Natural killer cell treated with Interleukin-12 subunit alpha and Interleukin-12 subunit beta and Interleukin-15 and Interleukin-18, amount 100 ng/mL, for 72 hours (primary cell): ENCODE measurements around the gene LGI4. TPM values are rescaled to one million over a fixed set of nuclear protein-coding genes. Genes with fewer than 3 reads are reported as not detected.
"Not testable (repeated sequence)": the region's sequence is repeated elsewhere in the genome, so short reads cannot be mapped to it uniquely, and the experiment has no call there.

Source experiments
- ATAC-seq, 2 donors: fragments of 150-1000 bp; cut with Tn5 transposase in 1 of 2; sonication (Bioruptor Pico), chemical (Tn5 transposase) in 1 of 2; 2 replicates each; pipeline ENCODE4 v1.10.0; 2021
- DNase-seq: peaks from one replicate; pipeline ENCODE4 v3.0.0; 2022; ENCODE audit warnings: low spot score
- H3K27ac Mint-ChIP-seq, 2 donors: 1 replicate in 1 of 2; 2 replicates in 1 of 2; pipeline ENCODE4 v1.8.0; 2022; ENCODE audit warnings: mixed read lengths in 2 of 2, mild to moderate bottlenecking in 1 of 2, moderate library complexity in 1 of 2
- H3K27me3 Mint-ChIP-seq, 2 donors: 1 replicate in 1 of 2; 2 replicates in 1 of 2; pipeline ENCODE4 v1.8.0; 2022; ENCODE audit warnings: mixed read lengths in 2 of 2
- H3K36me3 Mint-ChIP-seq: one replicate; pipeline ENCODE4 v1.8.0; 2022; ENCODE audit warnings: mixed read lengths
- H3K4me1 Mint-ChIP-seq, 2 donors: 1 replicate in 1 of 2; 2 replicates in 1 of 2; pipeline ENCODE4 v1.8.0; 2022; ENCODE audit warnings: low read depth in 2 of 2, mixed read lengths in 2 of 2, mild to moderate bottlenecking in 1 of 2
- H3K4me3 Mint-ChIP-seq: one replicate; pipeline ENCODE4 v1.8.0; 2022; ENCODE audit warnings: mixed read lengths
- H3K9me3 Mint-ChIP-seq: 2 replicates; pipeline ENCODE4 v1.8.0; 2022; ENCODE audit warnings: mixed read lengths
- total RNA-seq, 2 donors: library from RNA; stranded (reverse); gene quantifications; one replicate each; pipeline ENCODE4 v1.2.3, GENCODE V29; 2022

The LGI4 gene
- total RNA-seq, 2 donors from 2014 or later, result not detected

DNA sequence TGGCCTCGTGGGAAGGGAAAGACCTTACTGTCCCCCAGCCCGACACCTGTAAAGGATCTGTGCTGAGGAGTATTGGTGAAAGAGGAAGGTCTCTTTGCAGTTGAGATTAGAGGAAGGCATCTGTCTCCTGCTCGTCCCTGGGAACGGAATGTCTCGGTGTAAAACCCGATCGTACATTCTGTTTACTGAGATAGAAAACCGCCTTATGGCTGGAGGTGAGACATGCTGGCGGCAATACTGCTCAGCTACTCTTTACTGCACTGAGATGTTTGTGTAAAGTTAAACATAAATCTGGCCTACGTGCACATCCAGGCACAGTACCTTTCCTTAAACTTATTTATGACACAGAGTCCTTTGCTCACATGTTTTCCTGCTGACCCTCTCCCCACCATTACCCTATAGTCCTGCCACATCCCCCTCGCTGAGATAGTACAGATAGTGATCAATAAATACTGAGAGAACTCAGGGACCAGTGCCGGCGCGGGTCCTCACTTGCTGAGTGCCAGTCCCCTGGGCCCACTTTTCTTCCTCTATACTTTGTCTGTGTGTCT lies 5.1 kb downstream of the LGI4 start:
- not testable (repeated sequence) for H3K9me3 Mint-ChIP-seq, H3K36me3 Mint-ChIP-seq, H3K4me3 Mint-ChIP-seq, ATAC-seq, H3K27ac Mint-ChIP-seq, DNase-seq, H3K27me3 Mint-ChIP-seq
- peaks cover 0 to 11% of the 10 kb centered on the region in 2 donors for H3K4me1 Mint-ChIP-seq

DNA sequence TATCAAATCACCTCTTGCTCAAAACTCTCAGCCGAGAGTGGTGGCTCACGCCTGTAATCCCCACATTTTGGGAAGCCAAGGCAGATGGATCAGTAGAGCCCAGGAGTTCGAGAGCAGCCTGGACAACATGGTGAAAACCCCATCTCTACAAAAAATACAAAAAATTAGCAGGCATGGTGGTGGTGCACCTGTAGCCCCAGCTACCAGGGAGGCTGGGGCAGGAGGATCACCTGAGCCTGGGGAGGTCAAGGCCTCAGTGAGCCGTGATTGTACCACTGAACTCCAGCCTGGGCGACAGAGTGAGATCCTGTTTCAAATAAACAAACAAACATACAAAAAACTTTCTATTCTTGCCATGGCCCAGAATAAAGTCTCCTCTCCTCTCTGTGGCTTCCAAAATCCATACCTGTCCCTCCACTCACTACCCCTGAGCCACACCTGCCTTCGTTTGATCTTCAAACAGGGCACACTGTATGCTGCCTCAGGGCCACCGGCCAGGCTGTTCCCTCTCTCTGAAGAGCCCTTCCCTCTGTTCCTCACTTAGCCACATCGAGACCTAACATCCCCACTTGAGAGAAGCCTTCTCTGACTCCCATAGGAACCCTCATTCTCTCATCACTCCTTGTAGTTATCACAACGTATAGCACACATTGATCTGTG lies 6.3 kb downstream of the LGI4 start:
- Mint-ChIP-seq H3K4me3 (no peak overlapping the region), H3K27ac (no peak overlapping the region), H3K27me3 (no peaks in the 10 kb centered on the region), H3K9me3 (peaks cover 6% of the 10 kb centered on the region), H3K4me1 (peaks cover 10 to 21% of the 10 kb centered on the region in 2 donors), H3K36me3 (no peaks in the 10 kb centered on the region)
- no peak for DNase-seq
- ATAC-seq, result no peak

DNA sequence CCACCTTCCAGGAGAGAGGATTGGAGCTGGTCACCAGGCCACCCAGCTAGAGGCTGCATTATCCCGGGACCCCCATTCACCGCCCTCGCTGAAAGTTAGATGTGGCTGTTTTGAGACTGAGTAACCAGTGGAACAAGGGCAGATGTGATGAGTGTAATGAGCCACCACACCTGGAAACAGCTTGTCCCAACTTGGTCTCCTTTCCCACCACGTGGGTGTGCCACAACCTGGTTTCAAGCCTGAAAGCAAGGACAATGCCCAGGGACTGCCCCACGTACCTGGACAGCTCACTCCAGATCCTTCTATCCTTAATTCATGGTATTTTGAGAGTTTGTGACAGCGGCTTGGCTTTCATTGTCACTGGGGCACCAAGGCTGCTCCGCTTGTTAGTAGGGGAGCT lies 7.0 kb downstream of the LGI4 start:
- H3K9me3 Mint-ChIP-seq, result peaks cover 6% of the 10 kb centered on the region

DNA sequence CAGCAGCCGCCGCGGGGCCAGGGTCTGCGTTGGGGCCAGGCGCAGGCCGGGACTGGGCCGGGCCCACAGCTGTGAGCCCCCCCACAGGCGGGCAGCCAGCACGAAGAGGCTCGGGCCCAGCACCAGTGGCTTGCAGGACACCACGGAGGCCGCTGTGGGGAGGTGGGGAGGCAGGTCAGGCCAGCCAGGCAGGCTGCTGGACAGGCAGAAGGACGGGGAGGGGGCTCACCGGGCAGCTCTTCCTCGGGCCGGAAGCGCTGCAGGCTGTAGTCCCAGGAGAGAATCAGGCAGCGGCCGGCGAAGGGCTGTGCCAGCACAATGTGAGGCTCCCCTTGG lies 8.3 kb downstream of the LGI4 start:
- DNase-seq (no peak), ATAC-seq (no peak)
- Mint-ChIP-seq H3K9me3 (no peaks in the 10 kb centered on the region), H3K36me3 (no peaks in the 10 kb centered on the region), H3K4me1 (peaks cover 10 to 15% of the 10 kb centered on the region in 2 donors), H3K27ac (no peak overlapping the region), H3K4me3 (no peak overlapping the region), H3K27me3 (no peaks in the 10 kb centered on the region)

More for the DNA sequence above, 7.0 kb downstream of the LGI4 start:
- Mint-ChIP-seq H3K27me3 (no peaks in the 10 kb centered on the region), H3K27ac (no peak overlapping the region), H3K4me1 (peaks cover 10 to 20% of the 10 kb centered on the region in 2 donors), H3K4me3 (no peak overlapping the region), H3K36me3 (no peaks in the 10 kb centered on the region)
- no peak for ATAC-seq
- DNase-seq, result no peak

DNA sequence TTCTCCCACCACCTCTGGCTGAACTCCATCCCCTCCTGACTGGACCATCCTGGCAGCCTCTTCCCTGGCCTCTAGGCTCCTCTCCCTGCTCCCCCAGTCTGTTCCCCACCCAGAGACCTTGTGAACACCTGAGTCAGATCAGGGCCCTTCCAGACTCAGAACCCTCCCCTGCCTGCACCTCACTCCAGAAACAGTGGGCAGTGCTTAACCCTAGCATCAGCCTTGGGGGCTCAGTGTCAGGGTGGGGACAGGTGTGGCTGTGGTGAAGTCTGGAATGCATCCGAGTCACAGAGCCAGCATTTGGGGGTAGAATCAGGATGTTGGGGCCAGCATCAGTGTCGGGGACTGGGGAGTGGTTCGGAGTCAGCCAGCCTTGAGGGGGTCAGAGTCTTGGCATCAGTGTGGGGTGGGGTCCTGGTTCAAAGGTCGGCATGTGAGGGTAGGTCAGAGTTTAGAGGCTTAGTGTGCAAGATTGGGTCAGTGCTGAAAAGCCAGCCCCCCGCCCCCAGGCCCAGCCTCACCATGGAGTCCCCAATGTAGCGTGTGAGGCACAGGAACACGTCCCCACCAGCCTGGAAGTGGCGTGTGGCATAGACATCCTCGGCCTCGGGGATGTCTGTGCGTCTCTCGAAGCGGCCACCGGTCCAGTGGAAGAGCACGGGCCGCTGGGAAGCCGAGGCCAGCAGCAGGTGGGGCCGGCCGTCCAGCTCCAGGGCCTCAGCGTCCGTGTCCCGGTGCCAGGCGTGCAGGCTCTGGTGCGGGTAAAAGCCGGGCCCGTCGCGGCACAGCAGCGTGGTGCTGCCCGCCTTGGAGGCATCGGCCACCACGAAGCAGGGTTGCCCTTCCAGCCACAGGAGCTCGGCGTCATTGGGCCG lies 8.9 kb downstream of the LGI4 start:
- H3K27ac Mint-ChIP-seq, result peak overlapping the region in 1 of 2 donors; percentile 58

DNA sequence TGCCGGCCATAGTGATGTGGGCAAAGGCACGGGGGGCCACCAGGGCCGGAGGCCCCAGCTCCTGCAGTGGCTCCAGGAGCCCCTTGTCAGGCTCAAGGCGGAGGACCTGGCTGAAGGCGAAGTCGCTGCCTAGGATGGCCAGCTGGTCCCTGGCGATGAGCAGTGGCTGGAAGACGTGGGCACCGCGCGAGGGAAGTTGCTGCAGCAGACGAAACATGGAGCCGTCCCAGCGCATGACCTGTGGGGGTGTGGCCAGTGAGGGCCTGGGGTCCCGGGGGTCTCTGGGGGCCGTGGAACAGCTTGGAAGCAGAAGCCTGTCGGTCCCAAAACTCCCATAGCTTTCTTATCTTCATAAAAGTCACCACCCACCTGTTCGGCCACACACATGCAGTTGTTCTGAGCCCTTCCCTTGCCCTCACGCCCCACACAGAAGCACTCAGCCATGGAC lies 9.6 kb downstream of the LGI4 start:
- Mint-ChIP-seq H3K4me1 (peaks cover 10 to 15% of the 10 kb centered on the region in 2 donors), H3K4me3 (peak overlapping the region; percentile 30), H3K27me3 (no peaks in the 10 kb centered on the region), H3K36me3 (no peaks in the 10 kb centered on the region), H3K9me3 (no peaks in the 10 kb centered on the region), H3K27ac (peak overlapping the region in 1 of 2 donors; percentile 58)
- no peak for DNase-seq
- ATAC-seq, result no peak

More for the DNA sequence above, 8.9 kb downstream of the LGI4 start:
- DNase-seq (no peak), ATAC-seq (no peak)
- H3K27me3 Mint-ChIP-seq, result no peaks in the 10 kb centered on the region
- H3K36me3 Mint-ChIP-seq, result no peaks in the 10 kb centered on the region
- peaks cover 10 to 15% of the 10 kb centered on the region in 2 donors for H3K4me1 Mint-ChIP-seq
- H3K9me3 Mint-ChIP-seq, result no peaks in the 10 kb centered on the region
- peak overlapping the region; percentile 30 for H3K4me3 Mint-ChIP-seq

DNA sequence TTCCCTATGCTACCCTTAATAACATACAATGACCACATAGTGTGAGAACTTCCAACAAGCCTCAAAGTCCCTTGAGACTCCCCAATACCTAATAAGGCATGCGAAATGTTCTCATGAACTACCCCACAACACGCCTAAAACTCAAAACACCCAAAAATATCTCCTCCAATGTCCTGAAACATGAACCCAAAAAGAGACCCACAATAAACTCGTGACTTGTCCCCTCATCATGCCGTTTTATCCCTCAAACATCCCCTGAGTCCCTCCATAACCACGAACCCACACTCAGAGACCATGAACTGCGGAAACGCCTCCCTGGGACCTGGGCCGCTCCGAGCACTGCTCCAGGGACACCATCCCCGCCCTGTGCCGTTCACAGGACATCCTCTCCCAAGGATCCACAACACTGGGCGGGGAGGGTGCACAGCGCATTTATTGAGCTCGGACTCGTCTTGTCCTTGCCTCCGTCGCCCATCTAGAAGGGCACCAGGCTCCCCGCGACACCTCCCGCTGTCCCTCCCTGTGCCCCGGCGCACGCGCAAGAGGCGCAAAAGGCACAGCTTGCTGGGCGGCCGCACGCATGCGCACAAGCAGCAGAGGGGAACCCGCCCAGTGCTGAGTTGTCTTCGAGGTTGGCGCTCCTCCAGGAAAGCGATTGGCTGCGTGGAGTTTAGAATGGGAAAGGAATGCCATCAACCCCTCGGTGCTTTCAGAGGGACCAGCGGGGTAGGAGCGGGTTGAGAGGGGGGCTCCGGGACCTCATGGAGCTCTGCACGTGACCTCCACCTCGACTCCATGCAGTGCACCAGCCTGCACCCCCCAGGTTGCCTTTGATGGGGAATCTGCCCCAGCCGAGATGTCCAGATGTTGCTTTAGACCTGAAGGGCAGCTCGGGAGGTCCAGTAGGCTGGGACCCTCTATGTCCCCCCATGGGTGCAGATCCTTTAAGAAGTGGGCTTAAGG lies 10.5 kb downstream of the LGI4 start:
- Mint-ChIP-seq H3K27ac (peak overlapping the region; percentile 33 to 83), H3K4me3 (peak overlapping the region; percentile 80), H3K36me3 (no peaks in the 10 kb centered on the region), H3K27me3 (no peaks in the 10 kb centered on the region), H3K9me3 (no peaks in the 10 kb centered on the region), H3K4me1 (peaks cover 10 to 15% of the 10 kb centered on the region in 2 donors)
- DNase-seq (peak; percentile 92), ATAC-seq (peak; percentile 90 to 95)

DNA sequence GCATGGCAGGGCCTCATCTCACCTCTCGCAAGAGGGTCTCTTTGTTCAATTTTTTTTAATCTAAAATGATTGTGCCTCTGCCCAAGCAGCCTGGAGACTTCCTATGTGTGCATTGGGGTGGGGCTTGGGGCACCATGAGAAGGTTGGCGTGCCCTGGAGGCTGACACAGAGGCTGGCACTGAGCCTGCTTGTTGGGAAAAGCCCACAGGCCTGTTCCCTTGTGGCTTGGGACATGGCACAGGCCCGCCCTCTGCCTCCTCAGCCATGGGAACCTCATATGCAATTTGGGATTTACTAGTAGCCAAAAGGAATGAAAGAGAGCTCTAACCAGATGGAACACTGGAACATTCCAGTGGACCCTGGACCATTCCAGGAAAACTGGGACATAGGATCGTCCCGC lies 11.3 kb downstream of the LGI4 start:
- Mint-ChIP-seq H3K27ac (peak overlapping the region in 1 of 2 donors; percentile 83), H3K9me3 (no peaks in the 10 kb centered on the region), H3K4me3 (peak overlapping the region; percentile 80), H3K36me3 (no peaks in the 10 kb centered on the region), H3K4me1 (peaks cover 10 to 15% of the 10 kb centered on the region in 2 donors), H3K27me3 (no peaks in the 10 kb centered on the region)
- ATAC-seq (no peak), DNase-seq (no peak)

DNA sequence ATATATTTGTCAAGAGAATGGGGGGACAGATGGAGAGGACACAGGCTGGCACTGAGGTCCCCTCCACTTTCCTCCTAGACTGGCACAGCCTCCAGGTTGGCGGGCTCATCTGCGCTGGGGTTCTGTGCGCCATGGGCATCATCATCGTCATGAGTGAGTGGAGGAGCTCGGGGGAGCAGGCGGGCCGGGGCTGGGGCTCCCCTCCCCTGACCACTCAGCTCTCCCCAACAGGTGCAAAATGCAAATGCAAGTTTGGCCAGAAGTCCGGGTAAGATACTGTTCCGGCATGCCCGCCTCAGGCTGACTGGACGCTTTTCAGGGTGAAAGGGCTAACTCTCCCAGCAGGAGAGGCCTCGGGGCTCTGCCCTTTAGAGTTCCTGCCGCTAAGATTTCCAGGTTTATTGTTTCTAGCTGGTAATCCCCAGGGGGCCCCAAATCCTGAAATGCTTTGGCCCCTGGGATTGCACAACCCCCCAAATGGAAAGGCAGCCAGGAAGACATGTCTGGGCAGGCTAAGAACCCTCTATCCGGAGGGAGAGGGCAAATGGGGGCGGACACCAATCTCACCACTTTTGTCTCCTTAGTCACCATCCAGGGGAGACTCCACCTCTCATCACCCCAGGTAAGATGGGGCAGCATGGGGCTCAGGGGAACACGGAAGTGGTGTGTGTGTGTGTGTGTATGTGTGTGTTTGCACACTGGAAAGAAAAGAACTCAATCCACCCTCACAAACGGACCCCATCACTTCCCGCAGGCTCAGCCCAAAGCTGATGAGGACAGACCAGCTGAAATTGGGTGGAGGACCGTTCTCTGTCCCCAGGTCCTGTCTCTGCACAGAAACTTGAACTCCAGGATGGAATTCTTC lies 11.9 kb downstream of the LGI4 start:
- Mint-ChIP-seq H3K36me3 (no peaks in the 10 kb centered on the region), H3K9me3 (no peaks in the 10 kb centered on the region), H3K4me3 (no peak overlapping the region), H3K27ac (no peak overlapping the region), H3K4me1 (peaks cover 10 to 15% of the 10 kb centered on the region in 2 donors), H3K27me3 (no peaks in the 10 kb centered on the region)
- DNase-seq (no peak), ATAC-seq (no peak)

DNA sequence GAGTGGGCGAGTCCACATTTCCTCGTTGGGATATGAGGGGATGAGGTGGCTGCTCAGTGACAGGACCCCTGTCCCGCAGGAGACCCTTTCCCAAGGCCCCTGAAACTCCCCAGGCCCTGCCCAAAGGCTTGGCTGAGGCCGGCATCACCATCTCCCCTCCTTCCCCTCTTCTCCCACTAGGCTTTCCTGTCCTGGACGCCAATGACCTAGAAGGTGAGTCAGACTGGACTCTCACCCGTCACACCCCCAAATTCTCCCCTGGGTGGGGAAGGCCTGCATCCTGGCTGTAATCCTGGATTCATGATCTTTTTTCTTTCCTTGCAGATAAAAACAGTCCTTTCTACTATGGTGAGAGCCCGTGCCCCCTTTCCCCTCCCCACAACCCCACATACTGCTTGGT lies 14.0 kb downstream of the LGI4 start:
- DNase-seq (no peak), ATAC-seq (no peak)
- Mint-ChIP-seq H3K36me3 (no peaks in the 10 kb centered on the region), H3K27ac (no peak overlapping the region), H3K4me3 (no peak overlapping the region), H3K9me3 (no peaks in the 10 kb centered on the region), H3K27me3 (no peaks in the 10 kb centered on the region), H3K4me1 (peaks cover 10 to 15% of the 10 kb centered on the region in 2 donors)

DNA sequence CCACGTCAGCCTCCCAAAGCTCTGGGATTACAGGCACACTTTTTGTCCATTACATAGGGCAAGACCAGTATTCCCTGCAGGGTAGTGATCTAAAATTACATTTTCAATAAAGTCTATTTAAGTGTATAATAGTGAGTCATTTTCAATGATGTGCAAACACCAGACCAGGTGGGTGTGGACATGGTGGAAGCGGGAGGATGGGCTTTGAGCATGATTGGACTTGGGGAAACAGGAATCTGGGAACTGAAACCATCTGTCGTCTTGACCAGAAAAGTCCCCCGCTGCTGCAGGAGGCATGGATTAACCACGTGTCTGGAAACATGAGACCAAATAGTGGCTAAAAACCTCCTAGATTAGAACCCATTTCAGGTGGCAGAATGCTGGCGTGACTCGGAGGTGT lies 14.4 kb downstream of the LGI4 start:
- H3K9me3 Mint-ChIP-seq, result no peaks in the 10 kb centered on the region
- H3K4me1 Mint-ChIP-seq, result peaks cover 10 to 12% of the 10 kb centered on the region in 2 donors
- H3K4me3 Mint-ChIP-seq, result no peak overlapping the region
- no peaks in the 10 kb centered on the region for H3K36me3 Mint-ChIP-seq
- H3K27me3 Mint-ChIP-seq, result no peaks in the 10 kb centered on the region
- DNase-seq (no peak), ATAC-seq (no peak)
- H3K27ac Mint-ChIP-seq, result no peak overlapping the region

DNA sequence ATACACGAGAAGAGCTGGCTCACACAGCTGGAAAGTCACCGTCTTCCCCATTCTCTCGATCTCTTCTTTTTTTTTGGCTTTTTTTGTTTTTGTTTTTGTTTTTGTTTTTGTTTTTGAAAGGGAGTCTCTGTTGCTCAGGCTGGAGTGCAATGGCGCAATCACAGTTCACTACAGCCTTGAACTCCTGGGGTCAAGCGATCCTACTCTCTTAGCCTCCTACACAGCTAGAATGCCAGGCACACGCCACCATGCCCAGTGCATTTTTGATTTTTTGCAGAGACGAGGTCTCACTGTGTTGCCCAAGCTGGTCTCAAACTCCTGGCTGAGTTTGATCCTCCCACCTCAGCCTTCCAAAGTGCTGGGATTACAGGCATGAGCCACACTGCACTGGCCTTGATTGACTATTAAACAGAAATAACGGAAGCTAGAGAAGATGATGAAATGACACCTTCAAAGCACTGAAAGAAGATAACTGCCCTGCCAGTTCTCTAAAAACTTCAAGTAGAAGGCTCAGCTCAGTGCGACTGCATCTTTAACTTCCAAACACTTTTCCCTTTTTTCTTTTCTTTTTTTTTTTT lies 15.2 kb downstream of the LGI4 start:
- no peak overlapping the region for H3K4me3 Mint-ChIP-seq
- H3K36me3 Mint-ChIP-seq, result no peaks in the 10 kb centered on the region
- H3K9me3 Mint-ChIP-seq, result no peaks in the 10 kb centered on the region
- no peaks in the 10 kb centered on the region for H3K27me3 Mint-ChIP-seq
- H3K4me1 Mint-ChIP-seq, result peaks cover 9 to 11% of the 10 kb centered on the region in 2 donors
- no peak for DNase-seq
- H3K27ac Mint-ChIP-seq, result no peak overlapping the region
- no peak for ATAC-seq
